HepG2 (cell line): ENCODE results near the gene PRSS22. TPM values are rescaled to one million over a fixed set of nuclear protein-coding genes. Genes with fewer than 3 reads are reported as not detected.

Experiments used
- ATAC-seq: fragments of 200-7000 bp; cut with Tn5 transposase; 3 replicates; pipeline ENCODE4 v1.9.1; 2020; ENCODE audit warnings: mild to moderate bottlenecking, moderate library complexity
- BruUV-seq: library from RNA; stranded (reverse); fragments of 400-500 nt; replicated peaks from 2 replicates; lab custom pipeline; 2021; lab: Mats Ljungman, UMichigan
- CTCF ChIA-PET: fragments of 300-600 bp; formaldehyde crosslinking; extraction: SDS; loops from one replicate; lab custom pipeline; 2021; ENCODE audit warnings: low total read pairs, inconsistent platforms, low intra/inter-chr PET ratio; lab: Yijun Ruan, JAX
- POLR2A ChIA-PET: fragments of 350-600 bp; sonication (Branson Sonifier 250); formaldehyde crosslinking; loops from one replicate; lab custom pipeline; 2020; ENCODE audit warnings: antibody characterized with exemption, inconsistent platforms; lab: Yijun Ruan, JAX
- DNase-seq: peaks from one replicate; pipeline ENCODE4 v3.0.0-alpha.2; 2015; ENCODE audit warnings: low spot score
- FAIRE-seq: peaks from 3 replicates; lab custom pipeline; 2011; peaks lifted over from hg19 to GRCh38; lab: Jason Lieb, UNC
- H2AFZ ChIP-seq: one replicate; pipeline ENCODE4 v1.6.1; 2011; ENCODE audit warnings: low read length, inconsistent platforms
- H3K27ac ChIP-seq: fragments of 300-600 bp; 3 replicates; pipeline ENCODE4 v1.8.0; 2011; ENCODE audit warnings: mixed run types, mild to moderate bottlenecking, mixed read lengths, low read length, inconsistent platforms; ENCODE audit not compliant: insufficient read depth; ENCODE audit errors: extremely low read length
- H3K27me3 ChIP-seq, 2 experiments: fragments of 200-600 bp in 1 of 2; 2 replicates in 1 of 2; 3 replicates in 1 of 2; pipeline versions ENCODE4 v1.6.0 to v1.8.0; 2011; ENCODE audit warnings: low read length in 2 of 2, mild to moderate bottlenecking in 2 of 2, moderate library complexity in 2 of 2, inconsistent platforms in 1 of 2; ENCODE audit not compliant: insufficient read depth in 2 of 2, control insufficient read depth in 1 of 2
- H3K36me3 ChIP-seq, 2 experiments: fragments of 200-600 bp in 1 of 2; replicated peaks in 1 of 2; 2 replicates in 1 of 2; 3 replicates in 1 of 2; pipeline versions ENCODE4 v1.5.1 to v1.8.0; 2011; ENCODE audit warnings: low read length in 2 of 2, inconsistent platforms in 1 of 2; ENCODE audit not compliant: insufficient read depth in 2 of 2, control insufficient read depth in 1 of 2
- H3K4me1 ChIP-seq: 2 replicates; pipeline ENCODE4 v1.5.1; 2012; ENCODE audit warnings: low read length, inconsistent platforms; ENCODE audit not compliant: insufficient read depth
- H3K4me2 ChIP-seq: 2 replicates; pipeline ENCODE4 v1.6.0; 2011; ENCODE audit warnings: low read depth, low read length, inconsistent platforms
- H3K4me3 ChIP-seq, 3 experiments: fragments of 200-600 bp in 1 of 3; sonication (generic), shearing (Covaris generic) in 1 of 3; replicated peaks in 1 of 3; 2 replicates each; pipeline ENCODE4 v1.5.1; 2011 to 2016; ENCODE audit warnings: low read length in 3 of 3, inconsistent platforms in 2 of 3, low read depth in 2 of 3, mild to moderate bottlenecking in 2 of 3, control low read depth in 1 of 3, mixed read lengths in 1 of 3; ENCODE audit not compliant: insufficient read depth in 1 of 3
- H3K79me2 ChIP-seq: one replicate; pipeline ENCODE4 v1.6.1; 2011; ENCODE audit warnings: low read length, inconsistent platforms; ENCODE audit not compliant: insufficient read depth
- H3K9ac ChIP-seq: 2 replicates; pipeline ENCODE4 v1.6.0; 2011; ENCODE audit warnings: mild to moderate bottlenecking, low read depth, low read length, inconsistent platforms; ENCODE audit not compliant: insufficient read depth
- H3K9me3 ChIP-seq: 2 replicates; pipeline ENCODE4 v1.5.1; 2012; ENCODE audit warnings: mild to moderate bottlenecking, low read length
- H4K20me1 ChIP-seq: 2 replicates; pipeline ENCODE4 v1.6.0; 2011; ENCODE audit warnings: inconsistent platforms, mild to moderate bottlenecking, low read length, moderate library complexity; ENCODE audit not compliant: insufficient read depth
- AHR ChIP-seq: IDR thresholded peaks from 2 replicates; pipeline ENCODE4 v1.6.1; 2018; ENCODE audit warnings: missing genetic modification reagents, missing compliant biosample characterization
- HNRNPL ChIP-seq: fragments of 200-400 bp; formaldehyde crosslinking; IDR thresholded peaks from 2 replicates; pipeline ENCODE4 v1.6.1; 2017; ENCODE audit warnings: mild to moderate bottlenecking, low read depth, low read length
- PAX8 ChIP-seq: sonication (generic); formaldehyde crosslinking; IDR thresholded peaks from 2 replicates; pipeline ENCODE4 v1.8.0; 2022; ENCODE audit warnings: mild to moderate bottlenecking, missing genetic modification reagents, borderline replicate concordance
- WGBS: methylation state at CpG from one replicate; pipeline ENCODE4 v1.1.6; 2017; ENCODE audit warnings: low lambda C conversion rate; 5-methylcytosine and 5-hydroxymethylcytosine counted together
- in situ Hi-C: cut with HindIII; loops from 2 replicates; pipeline ENCODE4 v1.10.0; 2017; ENCODE audit warnings: low pct_unique_long_range_greater_than_20kb; ENCODE audit not compliant: extremely low pct_ligation_motif_present
- intact Hi-C: fragments of 100-400 bp; cut with micrococcal nuclease; formaldehyde crosslinking; loops from one replicate; pipeline ENCODE4 v1.10.0; 2022; ENCODE audit not compliant: unreplicated experiment
- polyA plus RNA-seq, 8 experiments: library from polyadenylated mRNA; depleted of rRNA in 3 of 8; stranded (reverse) in 7 of 8; unstranded in 1 of 8; fragments of >200 nt; fragmentation: Illumina TruSeq in 4 of 8; extraction: Trizol in 4 of 8; gene quantifications; 2 replicates each; pipeline versions ENCODE4 v1.2.1 to v1.2.3, GENCODE V29; 2011 to 2016; ENCODE audit warnings: low read depth in 4 of 8, missing spikeins in 1 of 8, mixed read lengths in 1 of 8; ENCODE audit not compliant: insufficient read depth in 1 of 8
- total RNA-seq, 5 experiments: library from RNA; depleted of rRNA; stranded (reverse); fragments of >200 nt; fragmentation: Illumina TruSeq; extraction: Trizol; gene quantifications; 2 replicates each; pipeline ENCODE4 v1.2.3, GENCODE V29; 2016; ENCODE audit warnings: low read depth in 1 of 5
- TF ChIP-seq, protein P1 (sequence below): sonication (generic); formaldehyde crosslinking; IDR thresholded peaks from one replicate; pipeline ENCODE4 v1.5.1; 2020; ENCODE audit warnings: mild to moderate bottlenecking, missing genetic modification reagents; ENCODE audit errors: not compliant biosample characterization
- TF ChIP-seq, protein P2 (sequence below): sonication (generic); formaldehyde crosslinking; IDR thresholded peaks from 2 replicates; pipeline ENCODE4 v1.9.0; 2021; ENCODE audit warnings: missing genetic modification reagents, mild to moderate bottlenecking, borderline replicate concordance
- TF ChIP-seq, protein P3 (sequence below), 2 experiments: sonication (generic) in 1 of 2; formaldehyde crosslinking in 1 of 2; IDR thresholded peaks; 2 replicates each; pipeline versions ENCODE4 v1.6.1 to v1.9.0; 2014 to 2022; ENCODE audit warnings: antibody characterized with exemption in 1 of 2, borderline replicate concordance in 1 of 2, inconsistent platforms in 1 of 2, low read depth in 1 of 2, missing genetic modification reagents in 1 of 2

The PRSS22 gene
- total and polyA plus RNA-seq, 2 of the 13 experiments (the other 11 are each of a cell fraction or from before 2014, with no cell fraction given) = 0.24 to 0.32 TPM

DNA sequence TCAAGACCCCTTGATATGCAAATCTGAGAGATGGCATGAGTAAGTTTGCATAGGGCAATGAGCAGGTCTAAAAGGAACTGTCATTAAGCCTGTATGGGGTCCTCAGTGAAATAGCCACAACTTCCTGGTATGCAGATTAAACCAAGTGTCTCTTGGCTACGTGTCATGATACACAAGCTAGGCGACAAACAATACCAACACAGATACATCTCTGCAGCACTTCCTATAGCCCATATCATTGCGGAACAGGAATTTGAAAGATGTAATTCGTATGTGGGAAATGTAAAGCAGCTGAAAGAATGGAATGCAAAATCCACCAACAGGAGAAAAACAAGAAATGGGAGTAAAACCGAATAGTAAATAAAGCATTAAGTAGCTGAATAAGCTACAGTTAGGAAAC, 12.9 kb downstream of the PRSS22 start (continued):
- TF ChIP-seq, protein P1, sequence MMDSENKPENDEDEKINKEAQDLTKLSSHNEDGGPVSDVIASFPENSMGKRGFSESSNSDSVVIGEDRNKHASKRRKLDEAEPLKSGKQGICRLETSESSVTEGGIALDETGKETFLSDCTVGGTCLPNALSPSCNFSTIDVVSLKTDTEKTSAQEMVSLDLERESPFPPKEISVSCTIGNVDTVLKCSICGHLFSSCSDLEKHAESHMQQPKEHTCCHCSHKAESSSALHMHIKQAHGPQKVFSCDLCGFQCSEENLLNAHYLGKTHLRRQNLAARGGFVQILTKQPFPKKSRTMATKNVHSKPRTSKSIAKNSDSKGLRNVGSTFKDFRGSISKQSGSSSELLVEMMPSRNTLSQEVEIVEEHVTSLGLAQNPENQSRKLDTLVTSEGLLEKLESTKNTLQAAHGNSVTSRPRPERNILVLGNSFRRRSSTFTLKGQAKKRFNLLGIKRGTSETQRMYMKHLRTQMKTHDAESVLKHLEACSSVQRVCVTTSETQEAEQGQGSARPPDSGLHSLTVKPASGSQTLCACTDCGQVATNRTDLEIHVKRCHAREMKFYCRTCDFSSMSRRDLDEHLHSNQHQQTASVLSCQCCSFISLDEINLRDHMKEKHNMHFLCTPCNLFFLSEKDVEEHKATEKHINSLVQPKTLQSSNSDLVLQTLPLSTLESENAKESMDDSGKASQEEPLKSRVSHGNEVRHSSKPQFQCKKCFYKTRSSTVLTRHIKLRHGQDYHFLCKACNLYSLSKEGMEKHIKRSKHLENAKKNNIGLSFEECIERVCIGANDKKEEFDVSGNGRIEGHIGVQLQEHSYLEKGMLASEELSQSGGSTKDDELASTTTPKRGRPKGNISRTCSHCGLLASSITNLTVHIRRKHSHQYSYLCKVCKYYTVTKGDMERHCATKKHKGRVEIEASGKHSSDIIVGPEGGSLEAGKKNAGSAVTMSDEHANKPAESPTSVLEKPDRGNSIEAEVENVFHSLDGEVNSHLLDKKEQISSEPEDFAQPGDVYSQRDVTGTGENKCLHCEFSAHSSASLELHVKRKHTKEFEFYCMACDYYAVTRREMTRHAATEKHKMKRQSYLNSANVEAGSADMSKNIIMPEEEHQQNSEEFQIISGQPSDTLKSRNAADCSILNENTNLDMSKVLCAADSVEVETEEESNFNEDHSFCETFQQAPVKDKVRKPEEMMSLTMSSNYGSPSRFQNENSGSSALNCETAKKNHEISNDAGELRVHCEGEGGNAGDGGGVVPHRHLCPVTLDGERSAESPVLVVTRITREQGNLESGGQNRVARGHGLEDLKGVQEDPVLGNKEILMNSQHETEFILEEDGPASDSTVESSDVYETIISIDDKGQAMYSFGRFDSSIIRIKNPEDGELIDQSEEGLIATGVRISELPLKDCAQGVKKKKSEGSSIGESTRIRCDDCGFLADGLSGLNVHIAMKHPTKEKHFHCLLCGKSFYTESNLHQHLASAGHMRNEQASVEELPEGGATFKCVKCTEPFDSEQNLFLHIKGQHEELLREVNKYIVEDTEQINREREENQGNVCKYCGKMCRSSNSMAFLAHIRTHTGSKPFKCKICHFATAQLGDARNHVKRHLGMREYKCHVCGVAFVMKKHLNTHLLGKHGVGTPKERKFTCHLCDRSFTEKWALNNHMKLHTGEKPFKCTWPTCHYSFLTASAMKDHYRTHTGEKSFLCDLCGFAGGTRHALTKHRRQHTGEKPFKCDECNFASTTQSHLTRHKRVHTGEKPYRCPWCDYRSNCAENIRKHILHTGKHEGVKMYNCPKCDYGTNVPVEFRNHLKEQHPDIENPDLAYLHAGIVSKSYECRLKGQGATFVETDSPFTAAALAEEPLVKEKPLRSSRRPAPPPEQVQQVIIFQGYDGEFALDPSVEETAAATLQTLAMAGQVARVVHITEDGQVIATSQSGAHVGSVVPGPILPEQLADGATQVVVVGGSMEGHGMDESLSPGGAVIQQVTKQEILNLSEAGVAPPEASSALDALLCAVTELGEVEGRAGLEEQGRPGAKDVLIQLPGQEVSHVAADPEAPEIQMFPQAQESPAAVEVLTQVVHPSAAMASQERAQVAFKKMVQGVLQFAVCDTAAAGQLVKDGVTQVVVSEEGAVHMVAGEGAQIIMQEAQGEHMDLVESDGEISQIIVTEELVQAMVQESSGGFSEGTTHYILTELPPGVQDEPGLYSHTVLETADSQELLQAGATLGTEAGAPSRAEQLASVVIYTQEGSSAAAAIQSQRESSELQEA = no peak

DNA sequence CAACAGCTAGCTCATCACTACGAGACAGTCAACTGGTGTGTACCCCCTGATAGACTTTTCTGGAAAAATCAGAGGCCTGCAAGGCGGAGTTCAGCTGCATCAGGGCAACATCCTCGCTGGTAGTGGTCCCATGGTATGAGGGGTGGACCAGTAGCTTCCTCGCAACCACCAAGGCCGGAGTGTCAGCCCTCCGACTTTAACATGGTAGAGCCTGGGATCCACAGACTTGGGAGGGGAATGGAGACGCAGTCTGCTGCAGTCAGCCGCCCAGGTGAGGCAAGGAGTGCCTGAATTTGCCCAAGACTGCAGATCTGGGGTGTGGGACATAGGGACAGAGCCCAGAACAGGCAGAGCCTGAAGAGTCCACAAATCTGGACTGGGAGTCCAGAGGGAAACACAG, 14.4 kb downstream of the PRSS22 start:
- no peaks in the 10 kb centered on the region for H3K9me3 ChIP-seq
- ChIA-PET POLR2A (interaction anchor here (1.1 kb wide), 1 partner anchor 62 kb away, joined by 3 read pairs; no protein-coding TSS in a partner anchor), CTCF (no interaction called here)
- no peak overlapping the region for H3K4me2 ChIP-seq
- H4K20me1 ChIP-seq = no peaks in the 10 kb centered on the region
- no peak for DNase-seq
- no peak overlapping the region for H2AFZ ChIP-seq
- H3K27me3 ChIP-seq = peaks cover 3 to 11% of the 10 kb centered on the region in 2 experiments; a peak in 2 of 5 replicates
- 44% methylated on average over 7 of the region's 8 CpGs for WGBS
- no peaks in the 10 kb centered on the region for H3K79me2 ChIP-seq
- peaks cover 20% of the 10 kb centered on the region for H3K4me1 ChIP-seq
- in situ Hi-C loops (no loop called here), intact Hi-C loops (no loop called here)
- no peak overlapping the region for H3K9ac ChIP-seq
- ATAC-seq = no peak
- H3K36me3 ChIP-seq = no peaks in the 10 kb centered on the region
- H3K4me3 ChIP-seq = no peak overlapping the region
- no peak overlapping the region for H3K27ac ChIP-seq
- no peak for FAIRE-seq
- BruUV-seq = no TSS peak
- TF ChIP-seq, protein P2, sequence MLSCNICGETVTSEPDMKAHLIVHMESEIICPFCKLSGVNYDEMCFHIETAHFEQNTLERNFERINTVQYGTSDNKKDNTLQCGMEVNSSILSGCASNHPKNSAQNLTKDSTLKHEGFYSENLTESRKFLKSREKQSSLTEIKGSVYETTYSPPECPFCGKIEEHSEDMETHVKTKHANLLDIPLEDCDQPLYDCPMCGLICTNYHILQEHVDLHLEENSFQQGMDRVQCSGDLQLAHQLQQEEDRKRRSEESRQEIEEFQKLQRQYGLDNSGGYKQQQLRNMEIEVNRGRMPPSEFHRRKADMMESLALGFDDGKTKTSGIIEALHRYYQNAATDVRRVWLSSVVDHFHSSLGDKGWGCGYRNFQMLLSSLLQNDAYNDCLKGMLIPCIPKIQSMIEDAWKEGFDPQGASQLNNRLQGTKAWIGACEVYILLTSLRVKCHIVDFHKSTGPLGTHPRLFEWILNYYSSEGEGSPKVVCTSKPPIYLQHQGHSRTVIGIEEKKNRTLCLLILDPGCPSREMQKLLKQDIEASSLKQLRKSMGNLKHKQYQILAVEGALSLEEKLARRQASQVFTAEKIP (CRISPR knock-in tag) = no peak
- TF ChIP-seq HNRNPL = no peak
- no peak for TF ChIP-seq PAX8 (CRISPR knock-in tag)
- no peak for TF ChIP-seq AHR (CRISPR knock-in tag)
- TF ChIP-seq, protein P3, sequence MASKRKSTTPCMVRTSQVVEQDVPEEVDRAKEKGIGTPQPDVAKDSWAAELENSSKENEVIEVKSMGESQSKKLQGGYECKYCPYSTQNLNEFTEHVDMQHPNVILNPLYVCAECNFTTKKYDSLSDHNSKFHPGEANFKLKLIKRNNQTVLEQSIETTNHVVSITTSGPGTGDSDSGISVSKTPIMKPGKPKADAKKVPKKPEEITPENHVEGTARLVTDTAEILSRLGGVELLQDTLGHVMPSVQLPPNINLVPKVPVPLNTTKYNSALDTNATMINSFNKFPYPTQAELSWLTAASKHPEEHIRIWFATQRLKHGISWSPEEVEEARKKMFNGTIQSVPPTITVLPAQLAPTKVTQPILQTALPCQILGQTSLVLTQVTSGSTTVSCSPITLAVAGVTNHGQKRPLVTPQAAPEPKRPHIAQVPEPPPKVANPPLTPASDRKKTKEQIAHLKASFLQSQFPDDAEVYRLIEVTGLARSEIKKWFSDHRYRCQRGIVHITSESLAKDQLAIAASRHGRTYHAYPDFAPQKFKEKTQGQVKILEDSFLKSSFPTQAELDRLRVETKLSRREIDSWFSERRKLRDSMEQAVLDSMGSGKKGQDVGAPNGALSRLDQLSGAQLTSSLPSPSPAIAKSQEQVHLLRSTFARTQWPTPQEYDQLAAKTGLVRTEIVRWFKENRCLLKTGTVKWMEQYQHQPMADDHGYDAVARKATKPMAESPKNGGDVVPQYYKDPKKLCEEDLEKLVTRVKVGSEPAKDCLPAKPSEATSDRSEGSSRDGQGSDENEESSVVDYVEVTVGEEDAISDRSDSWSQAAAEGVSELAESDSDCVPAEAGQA (IDR thresholded peaks at IDR 0.05; ENCODE audit: low read depth) = no peak
- TF ChIP-seq, protein P3 (CRISPR knock-in tag; IDR thresholded peaks at IDR 0.05; ENCODE audit: borderline replicate concordance) = no peak
